GM12891 (cell line): ENCODE results near the gene TGOLN2.

ENCODE experiments used
- PAX5 ChIP-seq: IDR thresholded peaks from 2 replicates; pipeline ENCODE4 v1.6.1; 2011; ENCODE audit warnings: low read length, moderate library complexity, mild to moderate bottlenecking; ENCODE audit not compliant: insufficient read depth, severe bottlenecking
- POLR2A ChIP-seq: IDR thresholded peaks from 2 replicates; pipeline ENCODE4 v1.6.1; 2011; ENCODE audit warnings: low read depth, low read length, control low read depth
- POLR2AphosphoS5 ChIP-seq: IDR thresholded peaks from 2 replicates; pipeline ENCODE4 v1.6.1; 2011; ENCODE audit warnings: low read depth, low read length, control low read depth
- TAF1 ChIP-seq: IDR thresholded peaks from 2 replicates; pipeline ENCODE4 v1.6.1; 2011; ENCODE audit warnings: low read depth, low read length, control low read depth

DNA sequence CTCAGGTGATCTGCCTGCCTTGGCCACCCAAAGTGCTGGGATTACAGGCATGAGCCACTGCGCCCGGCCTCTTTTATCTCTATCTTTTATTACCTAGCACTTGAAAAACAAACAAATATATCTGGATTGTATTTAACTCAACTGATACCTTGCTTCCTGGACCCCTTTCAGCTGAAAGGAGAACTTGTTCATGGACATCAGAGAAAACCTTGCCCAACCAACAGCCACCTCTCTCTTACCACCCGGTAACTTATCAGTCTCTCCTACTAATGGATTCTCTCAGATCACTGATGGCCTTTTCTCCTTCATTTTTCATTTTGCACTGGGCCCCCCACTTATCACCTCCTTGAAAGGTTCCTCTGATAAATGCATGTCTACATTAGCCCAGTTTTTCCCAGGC is 19.8 kb upstream of the TGOLN2 start:
- TF ChIP-seq TAF1, result no peak
- no peak for TF ChIP-seq POLR2AphosphoS5
- no peak for TF ChIP-seq POLR2A
- no peak for TF ChIP-seq PAX5
